ENCODE data around the gene OBSL1.
A peak's percentile ranks its signal among the peaks of the same experiment; 100 is the strongest.

OBSL1 gene

DNA sequence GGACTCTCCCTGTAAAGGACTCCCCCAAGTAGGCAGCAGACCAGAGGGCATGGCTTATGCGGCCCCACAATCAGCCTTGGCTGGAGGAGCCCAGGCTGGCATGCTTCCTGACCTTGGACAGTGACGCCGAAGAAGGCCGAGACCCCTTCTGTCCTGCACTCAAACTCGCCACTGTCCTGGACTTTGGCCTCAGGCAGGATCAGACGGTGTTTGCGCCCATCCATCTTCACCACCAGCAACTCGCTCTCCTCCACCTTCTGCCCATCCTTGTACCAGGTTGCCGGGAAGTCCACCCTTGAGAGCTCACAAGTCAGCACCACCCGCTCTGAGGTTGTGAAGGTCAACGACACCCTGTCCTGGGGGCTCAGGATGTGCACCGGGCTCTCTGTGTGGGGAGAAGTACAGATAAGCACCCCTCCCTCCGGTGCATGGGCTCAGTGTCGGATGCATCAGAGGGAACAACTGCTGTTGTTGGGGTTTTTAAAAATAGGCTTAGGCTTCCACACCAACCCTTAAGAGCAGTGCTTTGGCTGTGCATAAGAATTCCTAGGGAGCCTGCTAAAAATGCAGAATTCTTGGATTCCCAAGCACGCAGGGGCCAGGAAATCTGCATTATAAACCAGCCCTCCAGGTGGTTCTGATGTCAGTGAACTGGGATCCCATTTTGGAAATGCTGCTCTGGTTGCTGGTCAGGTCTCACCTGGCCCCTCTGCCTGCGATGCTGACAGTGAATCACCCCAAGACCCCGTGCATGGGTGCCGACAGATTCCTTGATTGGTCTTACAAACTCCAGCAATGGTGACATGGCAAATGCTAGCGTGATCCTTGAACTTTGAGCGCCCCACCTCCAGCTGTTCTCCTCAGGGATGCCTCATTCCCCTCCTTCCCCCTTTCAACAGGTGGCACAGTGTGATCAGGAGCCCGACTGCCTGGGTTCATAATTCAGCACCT is 5.9 kb downstream of the OBSL1 start:
- DNase-seq (ENCODE audit: low read depth) = no peak

GRCh38 chr2:219563271-219563928 is 7.9 kb downstream of the OBSL1 start:
- DNase-seq (ENCODE audit: low read depth) = no peak

- no peak for DNase-seq (ENCODE audit: low read depth)
Measured at GRCh38 chr2:219562049-219563020, 9.0 kb downstream of the OBSL1 start.

- DNase-seq (ENCODE audit: low read depth) = no peak
Measured at GRCh38 chr2:219561179-219562048, 9.9 kb downstream of the OBSL1 start.

DNA sequence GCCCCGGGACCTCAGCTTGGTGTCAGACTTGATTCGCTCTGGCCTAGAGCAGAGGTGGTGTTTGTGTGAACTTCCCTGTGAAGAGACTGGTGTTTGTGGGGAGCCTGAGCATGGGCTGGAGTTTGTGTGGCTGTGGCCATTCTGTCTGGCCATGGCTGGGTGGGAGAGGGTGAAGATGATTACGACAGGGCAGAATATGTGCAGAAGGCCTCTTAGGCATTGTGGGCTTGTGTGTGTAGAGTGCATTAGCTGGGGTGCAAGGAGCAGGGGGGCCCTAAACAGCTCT is 10.5 kb downstream of the OBSL1 start:
- no peak for DNase-seq (ENCODE audit: low read depth)

DNA sequence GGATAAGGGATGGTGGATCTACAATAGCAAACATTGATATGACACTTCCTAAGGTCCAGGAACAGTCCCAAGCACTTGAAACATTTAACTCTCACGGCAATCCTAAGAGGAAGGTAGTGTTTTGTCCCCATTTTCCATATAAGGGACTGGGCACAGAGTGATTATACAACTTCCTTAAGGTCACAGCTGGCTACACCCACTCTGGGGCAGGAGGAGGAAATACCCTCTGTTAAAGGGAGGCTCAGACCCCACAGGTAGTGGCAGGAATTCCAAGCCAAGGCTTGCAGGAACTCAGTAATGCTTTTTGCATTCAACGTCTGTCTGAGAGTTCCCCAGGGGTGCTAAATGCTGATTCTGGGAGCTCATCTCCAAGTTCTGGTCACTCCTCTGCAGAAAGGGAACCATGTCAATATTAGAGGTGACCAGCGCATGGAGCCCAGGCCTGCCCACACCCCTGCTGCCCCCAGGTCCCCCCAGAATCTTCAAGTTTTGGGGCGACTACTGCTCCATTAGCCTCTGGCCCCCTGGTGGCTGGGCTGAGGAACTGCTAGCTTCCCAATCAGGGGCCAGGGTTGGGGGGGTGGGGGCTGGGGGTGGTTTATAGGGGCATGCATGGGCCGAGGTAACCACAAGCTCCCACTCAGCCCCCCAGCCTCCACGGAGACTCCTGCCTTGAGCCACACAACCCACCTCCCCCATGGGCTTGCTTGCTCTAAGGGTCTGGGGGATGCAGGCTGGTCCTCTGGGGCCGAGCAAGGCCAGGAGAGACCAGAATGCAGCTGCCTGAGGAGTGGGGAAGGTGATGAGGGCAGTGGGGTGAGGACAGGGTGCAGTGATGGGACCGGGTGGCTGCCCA is 11.1 kb downstream of the OBSL1 start:
- no peak for DNase-seq (ENCODE audit: low read depth)

DNA sequence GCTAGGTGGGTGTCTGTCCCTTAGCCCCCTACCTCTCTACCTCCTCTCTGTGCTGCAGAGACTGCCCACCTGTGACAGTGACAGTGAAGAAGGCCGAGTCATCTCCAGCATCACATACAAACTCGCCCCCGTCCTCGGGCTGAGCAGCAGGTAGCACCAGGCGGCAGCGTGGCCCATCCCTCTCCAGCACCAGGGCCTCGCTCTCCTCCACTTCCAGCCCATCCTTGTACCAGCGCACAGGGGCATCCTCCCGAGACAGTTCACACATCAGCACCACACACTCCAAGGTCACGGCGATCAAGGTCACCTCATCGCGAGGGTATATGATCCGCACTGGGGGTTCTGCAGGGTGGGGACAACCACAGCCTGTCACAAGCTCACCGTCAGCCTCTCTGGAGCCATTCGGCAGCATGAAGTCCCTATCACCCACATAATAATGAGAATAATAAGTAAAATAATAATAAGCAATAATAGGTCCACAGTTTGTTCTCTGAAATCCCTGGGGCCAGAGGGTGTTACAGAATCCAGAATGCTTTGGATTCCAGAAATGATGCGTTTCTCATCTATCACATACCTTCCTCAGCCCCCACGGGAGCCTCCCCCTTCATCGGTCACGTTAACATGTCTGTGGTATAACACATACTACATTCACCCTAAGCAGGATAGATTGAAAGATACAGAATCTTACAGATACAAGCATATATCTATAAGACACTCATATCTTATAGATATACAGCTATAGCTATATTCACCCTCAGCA is 12.0 kb downstream of the OBSL1 start:
- DNase-seq (ENCODE audit: low read depth) = no peak

- no peak for DNase-seq (ENCODE audit: low read depth)
Measured at GRCh38 chr2:219557791-219558785, 13.3 kb downstream of the OBSL1 start.

GRCh38 chr2:219557320-219557719 is 14.0 kb downstream of the OBSL1 start:
- no peak for DNase-seq (ENCODE audit: low read depth)

DNA sequence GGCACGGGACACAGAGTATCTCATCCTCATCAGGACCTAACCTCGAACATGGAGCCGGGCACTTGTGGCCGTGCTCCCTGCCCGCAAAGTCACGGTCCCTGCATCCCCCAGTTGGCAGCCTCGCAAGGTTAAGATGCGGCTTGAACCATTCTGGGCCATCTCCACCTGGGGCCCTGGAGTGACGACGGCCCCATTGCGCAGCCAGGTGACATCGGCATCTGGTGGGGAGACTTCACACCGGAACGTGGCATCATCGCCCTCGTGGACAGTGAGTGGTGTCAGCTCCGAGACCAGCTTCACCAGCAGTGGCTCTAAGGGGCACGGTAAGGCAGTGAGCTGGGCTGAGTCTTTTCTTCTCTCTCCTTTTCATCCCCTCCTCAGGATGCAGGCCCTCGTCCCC is 14.9 kb downstream of the OBSL1 start:
- no peak for DNase-seq (ENCODE audit: low read depth)

GRCh38 chr2:219555956-219556355 is 15.4 kb downstream of the OBSL1 start:
- no peak for DNase-seq (ENCODE audit: low read depth)

DNA sequence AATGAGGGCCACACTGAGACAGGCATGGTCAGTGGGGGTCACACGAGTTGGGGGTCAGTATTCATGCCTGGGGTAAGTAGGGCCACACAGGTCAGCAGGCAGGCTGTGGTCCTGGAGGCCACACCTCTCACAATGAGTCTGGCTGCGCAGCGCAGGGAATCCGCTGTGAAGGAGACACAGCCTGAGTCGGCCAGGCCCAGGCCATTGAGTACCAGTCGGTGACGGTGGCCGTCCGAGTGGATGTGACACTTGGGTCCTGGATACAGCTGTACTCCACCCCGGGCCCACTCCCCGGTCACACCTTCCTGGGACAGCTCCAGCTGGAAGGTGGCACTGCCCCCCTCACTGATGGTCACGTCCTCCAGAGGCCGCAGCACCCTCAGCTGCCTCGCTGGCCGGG is 17.0 kb downstream of the OBSL1 start:
- DNase-seq (ENCODE audit: low read depth) = no peak

- DNase-seq (ENCODE audit: low read depth) = no peak
Measured at GRCh38 chr2:219553463-219553963, 17.8 kb downstream of the OBSL1 start.

GRCh38 chr2:219553168-219553417 is 18.2 kb downstream of the OBSL1 start:
- DNase-seq (ENCODE audit: low read depth) = no peak

DNA sequence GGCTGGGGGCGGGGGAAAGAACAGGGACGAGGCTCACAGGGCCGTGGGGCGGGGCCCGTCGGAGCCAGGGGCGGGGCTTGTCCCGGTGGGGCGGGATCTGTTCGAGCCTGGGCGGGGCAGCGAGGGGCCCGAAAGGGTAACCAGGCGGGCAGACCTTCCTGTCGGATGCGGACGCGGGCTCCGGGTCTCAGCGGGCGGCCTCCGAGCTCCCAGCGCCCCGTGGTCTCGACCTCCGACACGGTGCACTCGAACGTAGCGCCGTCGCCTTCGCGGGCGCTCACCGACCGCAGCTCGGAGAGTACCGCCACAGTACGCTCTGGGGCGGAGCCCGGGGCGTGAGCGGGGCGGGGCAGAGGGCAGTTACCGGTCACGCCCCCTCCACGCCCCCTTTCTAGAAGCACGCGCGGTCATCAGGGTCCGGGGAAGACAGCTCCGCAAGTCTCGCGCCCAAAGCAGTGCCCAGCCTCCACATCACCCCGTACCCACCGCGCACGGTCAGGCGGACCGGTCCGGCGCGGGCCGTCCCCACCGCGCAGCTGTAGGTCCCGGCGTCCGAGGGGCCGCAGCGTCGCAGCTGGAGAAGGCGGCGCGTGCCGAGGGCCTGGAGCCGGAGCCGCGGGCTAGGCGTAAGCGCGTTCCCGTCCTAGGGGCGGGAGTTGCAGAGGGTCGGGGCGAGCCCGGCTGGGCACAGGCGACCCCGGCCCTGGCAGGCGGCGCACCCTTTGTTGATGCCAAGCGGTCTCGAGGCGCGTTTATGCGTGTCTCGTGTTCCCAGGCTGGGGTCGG is 18.8 kb downstream of the OBSL1 start:
- DNase-seq (ENCODE audit: low read depth) = peak; percentile 81

GRCh38 chr2:219551441-219552381 is 19.6 kb downstream of the OBSL1 start:
- DNase-seq (ENCODE audit: low read depth) = no peak

GRCh38 chr2:219549619-219550018 is 21.7 kb downstream of the OBSL1 start:
- DNase-seq (ENCODE audit: low read depth) = no peak

Measured in activated T-cell treated with anti-CD3 and anti-CD28 coated beads for 48 hours (primary cell).